Liver (tissue), 3 donors: Measurements from ENCODE around the gene CAPN2.

Experiments
- ATF3 ChIP-seq: IDR thresholded peaks from 2 replicates; pipeline ENCODE4 v1.6.1; 2016; ENCODE audit warnings: antibody characterized with exemption
- CTCF ChIP-seq: fragments of 150-350 bp; IDR thresholded peaks from 2 replicates; pipeline ENCODE4 v1.5.1; 2017; ENCODE audit warnings: improper control_type of control experiment, low read depth, low read length; ENCODE audit not compliant: missing input control
- EGR1 ChIP-seq, 2 donors: IDR thresholded peaks; 2 replicates each; pipeline ENCODE4 v1.6.1; 2016 to 2018; ENCODE audit warnings: antibody characterized with exemption in 2 of 2, low read depth in 2 of 2
- FOXA1 ChIP-seq: IDR thresholded peaks from 2 replicates; pipeline ENCODE4 v1.6.1; 2016; ENCODE audit warnings: antibody characterized with exemption
- GABPA ChIP-seq, 2 donors: IDR thresholded peaks in 1 of 2; conservative IDR thresholded peaks in 1 of 2; 2 replicates each; pipeline ENCODE4 v1.6.1; 2016; ENCODE audit warnings: antibody characterized with exemption in 2 of 2, mild to moderate bottlenecking in 1 of 2, moderate library complexity in 1 of 2
- HNF4A ChIP-seq, 2 donors: conservative IDR thresholded peaks; 2 replicates each; pipeline ENCODE4 v1.6.1; 2016; ENCODE audit warnings: antibody characterized with exemption in 2 of 2, mild to moderate bottlenecking in 2 of 2
- JUND ChIP-seq, 2 donors: IDR thresholded peaks; 2 replicates each; pipeline ENCODE4 v1.6.1; 2016; ENCODE audit warnings: antibody characterized with exemption in 2 of 2
- MAX ChIP-seq: IDR thresholded peaks from 2 replicates; pipeline ENCODE4 v1.6.1; 2016; ENCODE audit warnings: antibody characterized with exemption
- RAD21 ChIP-seq, 2 donors: IDR thresholded peaks; 2 replicates each; pipeline ENCODE4 v1.6.1; 2016; ENCODE audit warnings: antibody characterized with exemption in 2 of 2, mild to moderate bottlenecking in 2 of 2
- REST ChIP-seq: IDR thresholded peaks from 2 replicates; pipeline ENCODE4 v1.6.1; 2016; ENCODE audit warnings: antibody characterized with exemption, mild to moderate bottlenecking
- SP1 ChIP-seq: IDR thresholded peaks from 2 replicates; pipeline ENCODE4 v1.6.1; 2018; ENCODE audit warnings: antibody characterized with exemption, mild to moderate bottlenecking
- TAF1 ChIP-seq: conservative IDR thresholded peaks from 2 replicates; pipeline ENCODE4 v1.6.1; 2016; ENCODE audit warnings: antibody characterized with exemption, mild to moderate bottlenecking
- YY1 ChIP-seq: IDR thresholded peaks from 2 replicates; pipeline ENCODE4 v1.6.1; 2016; ENCODE audit warnings: antibody characterized with exemption, mild to moderate bottlenecking
- ZBTB33 ChIP-seq: IDR thresholded peaks from 2 replicates; pipeline ENCODE4 v1.6.1; 2016; ENCODE audit warnings: antibody characterized with exemption
- donor health status: healthy.
- donor health status: healthy.

GRCh38 chr1:223756806-223757700, 44.7 kb downstream of the CAPN2 start:
- TF ChIP-seq CTCF (no peak), SP1 (no peak), YY1 (no peak), TAF1 (no peak), ZBTB33 (no peak), FOXA1 (no peak), REST (no peak), GABPA (IDR thresholded peaks at IDR 0.05 in 1 of 2, conservative IDR thresholded peaks at IDR 0.05 in 1 of 2) (no peak), MAX (no peak), RAD21 (IDR thresholded peaks at IDR 0.05) (no peak), ATF3 (no peak), JUND (IDR thresholded peaks at IDR 0.05) (no peak), EGR1 (IDR thresholded peaks at IDR 0.05; ENCODE audit: low read depth in 2 of 2) (no peak), HNF4A (conservative IDR thresholded peaks at IDR 0.05) (no peak)
